Measurements from ENCODE around the gene DDX42. TPM values are rescaled to one million over a fixed set of nuclear protein-coding genes. Genes with fewer than 3 reads are reported as not detected.

Gene DDX42
- total RNA-seq, 1 donor from 2014 or later: 125 TPM

GRCh38 chr17:63753215-63753614, 20.8 kb upstream of the DDX42 start:
- Histone ChIP-seq H3K27me3 (ENCODE audit: insufficient read depth, low read length) (no peaks in the 10 kb centered on the region), H3K4me2 (ENCODE audit: low read length) (no peak overlapping the region), H3K9me3 (ENCODE audit: insufficient read depth, low read depth, low read length) (no peaks in the 10 kb centered on the region), H2AFZ (ENCODE audit: low read depth, low read length) (no peak overlapping the region), H3K27ac (ENCODE audit: low read depth, low read length) (no peak overlapping the region), H3K36me3 (ENCODE audit: insufficient read depth, low read length) (peaks cover 54% of the 10 kb centered on the region), H3K4me1 (ENCODE audit: insufficient read depth, low read length) (no peaks in the 10 kb centered on the region), H3K4me3 (ENCODE audit: insufficient read depth, low read depth, low read length) (no peak overlapping the region), H3K79me2 (ENCODE audit: insufficient read depth, low read length) (peaks cover 4% of the 10 kb centered on the region), H4K20me1 (ENCODE audit: insufficient read depth, low read length) (no peaks in the 10 kb centered on the region), H3K9ac (ENCODE audit: low read length) (no peak overlapping the region)
- no peaks in the 10 kb centered on the region for H3K27me3 Mint-ChIP-seq (ENCODE audit: low read depth, unreplicated experiment)
- H3K4me1 Mint-ChIP-seq (ENCODE audit: low read depth, unreplicated experiment): no peaks in the 10 kb centered on the region
- DNase-seq (ENCODE audit: low read depth) (no peak), FAIRE-seq (no peak)
- no peak overlapping the region for H3K4me3 Mint-ChIP-seq (ENCODE audit: unreplicated experiment)
- TF ChIP-seq, protein P1, sequence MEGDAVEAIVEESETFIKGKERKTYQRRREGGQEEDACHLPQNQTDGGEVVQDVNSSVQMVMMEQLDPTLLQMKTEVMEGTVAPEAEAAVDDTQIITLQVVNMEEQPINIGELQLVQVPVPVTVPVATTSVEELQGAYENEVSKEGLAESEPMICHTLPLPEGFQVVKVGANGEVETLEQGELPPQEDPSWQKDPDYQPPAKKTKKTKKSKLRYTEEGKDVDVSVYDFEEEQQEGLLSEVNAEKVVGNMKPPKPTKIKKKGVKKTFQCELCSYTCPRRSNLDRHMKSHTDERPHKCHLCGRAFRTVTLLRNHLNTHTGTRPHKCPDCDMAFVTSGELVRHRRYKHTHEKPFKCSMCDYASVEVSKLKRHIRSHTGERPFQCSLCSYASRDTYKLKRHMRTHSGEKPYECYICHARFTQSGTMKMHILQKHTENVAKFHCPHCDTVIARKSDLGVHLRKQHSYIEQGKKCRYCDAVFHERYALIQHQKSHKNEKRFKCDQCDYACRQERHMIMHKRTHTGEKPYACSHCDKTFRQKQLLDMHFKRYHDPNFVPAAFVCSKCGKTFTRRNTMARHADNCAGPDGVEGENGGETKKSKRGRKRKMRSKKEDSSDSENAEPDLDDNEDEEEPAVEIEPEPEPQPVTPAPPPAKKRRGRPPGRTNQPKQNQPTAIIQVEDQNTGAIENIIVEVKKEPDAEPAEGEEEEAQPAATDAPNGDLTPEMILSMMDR (IDR thresholded peaks at IDR 0.05; ENCODE audit: insufficient read depth, low read depth, low read length): no peak
- no peak for TF ChIP-seq EZH2 (IDR thresholded peaks at IDR 0.05; ENCODE audit: insufficient read depth, low read length)
- H3K9me3 Mint-ChIP-seq (ENCODE audit: unreplicated experiment): no peaks in the 10 kb centered on the region
- H3K36me3 Mint-ChIP-seq (ENCODE audit: low read depth, unreplicated experiment): peaks cover 10% of the 10 kb centered on the region
- H3K27ac Mint-ChIP-seq (ENCODE audit: unreplicated experiment): no peak overlapping the region

GRCh38 chr17:63754046-63754445, 19.9 kb upstream of the DDX42 start:
- no peak overlapping the region for H3K4me3 Mint-ChIP-seq (ENCODE audit: unreplicated experiment)
- H3K36me3 Mint-ChIP-seq (ENCODE audit: low read depth, unreplicated experiment): peaks cover 10% of the 10 kb centered on the region
- no peaks in the 10 kb centered on the region for H4K20me1 ChIP-seq (ENCODE audit: insufficient read depth, low read length)
- no peaks in the 10 kb centered on the region for H3K27me3 Mint-ChIP-seq (ENCODE audit: low read depth, unreplicated experiment)
- DNase-seq (ENCODE audit: low read depth) (no peak), FAIRE-seq (no peak)
- no peaks in the 10 kb centered on the region for H3K4me1 ChIP-seq (ENCODE audit: insufficient read depth, low read length)
- H3K27me3 ChIP-seq (ENCODE audit: insufficient read depth, low read length): no peaks in the 10 kb centered on the region
- no peaks in the 10 kb centered on the region for H3K9me3 ChIP-seq (ENCODE audit: insufficient read depth, low read depth, low read length)
- H3K4me3 ChIP-seq (ENCODE audit: insufficient read depth, low read depth, low read length): no peak overlapping the region
- TF ChIP-seq EZH2 (IDR thresholded peaks at IDR 0.05; ENCODE audit: insufficient read depth, low read length): no peak
- TF ChIP-seq, protein P1 (IDR thresholded peaks at IDR 0.05; ENCODE audit: insufficient read depth, low read depth, low read length): no peak
- no peak overlapping the region for H3K27ac ChIP-seq (ENCODE audit: low read depth, low read length)
- no peak overlapping the region for H3K27ac Mint-ChIP-seq (ENCODE audit: unreplicated experiment)
- H3K79me2 ChIP-seq (ENCODE audit: insufficient read depth, low read length): peaks cover 4% of the 10 kb centered on the region
- H3K4me2 ChIP-seq (ENCODE audit: low read length): no peak overlapping the region
- H3K9ac ChIP-seq (ENCODE audit: low read length): no peak overlapping the region
- H3K36me3 ChIP-seq (ENCODE audit: insufficient read depth, low read length): peaks cover 56% of the 10 kb centered on the region
- no peaks in the 10 kb centered on the region for H3K4me1 Mint-ChIP-seq (ENCODE audit: low read depth, unreplicated experiment)
- no peak overlapping the region for H2AFZ ChIP-seq (ENCODE audit: low read depth, low read length)
- no peaks in the 10 kb centered on the region for H3K9me3 Mint-ChIP-seq (ENCODE audit: unreplicated experiment)

DNA sequence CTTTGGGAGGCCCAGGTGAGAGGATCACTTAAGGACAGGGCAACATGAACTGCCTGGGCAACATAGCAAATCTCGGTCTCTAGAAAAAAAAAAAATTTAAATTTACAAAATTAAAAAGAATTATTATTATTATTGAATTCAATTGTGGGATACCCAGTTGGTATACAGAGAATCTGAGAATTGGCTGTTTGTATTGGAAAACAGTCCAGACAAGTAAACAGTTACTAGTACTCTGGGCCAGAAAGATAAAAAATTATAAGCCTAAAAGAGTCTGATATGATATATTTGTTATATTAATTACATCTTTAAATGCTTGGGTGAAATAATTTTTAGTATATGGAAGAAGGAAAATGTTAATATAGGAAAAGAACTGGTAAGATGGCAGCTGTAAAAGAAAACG, 15.5 kb upstream of the DDX42 start:
- H2AFZ ChIP-seq (ENCODE audit: low read depth, low read length): no peak overlapping the region
- H3K27ac ChIP-seq (ENCODE audit: low read depth, low read length): no peak overlapping the region
- Mint-ChIP-seq H3K9me3 (ENCODE audit: unreplicated experiment) (no peaks in the 10 kb centered on the region), H3K4me1 (ENCODE audit: low read depth, unreplicated experiment) (peaks cover 4% of the 10 kb centered on the region), H3K4me3 (ENCODE audit: unreplicated experiment) (no peak overlapping the region), H3K27ac (ENCODE audit: unreplicated experiment) (no peak overlapping the region), H3K36me3 (ENCODE audit: low read depth, unreplicated experiment) (peaks cover 13% of the 10 kb centered on the region), H3K27me3 (ENCODE audit: low read depth, unreplicated experiment) (no peaks in the 10 kb centered on the region)
- no peak overlapping the region for H3K4me2 ChIP-seq (ENCODE audit: low read length)
- no peak overlapping the region for H3K9ac ChIP-seq (ENCODE audit: low read length)
- peaks cover 54% of the 10 kb centered on the region for H3K36me3 ChIP-seq (ENCODE audit: insufficient read depth, low read length)
- H4K20me1 ChIP-seq (ENCODE audit: insufficient read depth, low read length): peaks cover 7% of the 10 kb centered on the region
- no peaks in the 10 kb centered on the region for H3K27me3 ChIP-seq (ENCODE audit: insufficient read depth, low read length)
- DNase-seq (ENCODE audit: low read depth) (no peak), FAIRE-seq (no peak)
- TF ChIP-seq, protein P1 (IDR thresholded peaks at IDR 0.05; ENCODE audit: insufficient read depth, low read depth, low read length): no peak
- peaks cover 4% of the 10 kb centered on the region for H3K79me2 ChIP-seq (ENCODE audit: insufficient read depth, low read length)
- no peak overlapping the region for H3K4me3 ChIP-seq (ENCODE audit: insufficient read depth, low read depth, low read length)
- no peaks in the 10 kb centered on the region for H3K4me1 ChIP-seq (ENCODE audit: insufficient read depth, low read length)
- no peaks in the 10 kb centered on the region for H3K9me3 ChIP-seq (ENCODE audit: insufficient read depth, low read depth, low read length)
